Cardiac muscle cell (in vitro differentiated cells and primary cell): ENCODE data around the gene HSD17B1. TPM values are rescaled to one million over a fixed set of nuclear protein-coding genes. Genes with fewer than 3 reads are reported as not detected.

ENCODE experiments used
- DNase-seq, 2 donors: peaks; one replicate each; pipeline versions ENCODE4 v3.0.0 to v3.0.0-alpha.2; 2010 to 2017; ENCODE audit warnings: low read depth in 1 of 2, low spot score in 1 of 2
- H3K27ac ChIP-seq: fragments of 200-600 bp; sonication (generic); 2 replicates; pipeline ENCODE4 v1.5.1; 2016
- H3K27me3 ChIP-seq: fragments of 200-600 bp; sonication (generic); 2 replicates; pipeline ENCODE4 v1.6.0; 2016; ENCODE audit warnings: control low read depth
- H3K36me3 ChIP-seq: fragments of 200-600 bp; sonication (generic); 2 replicates; pipeline ENCODE4 v1.5.1; 2016; ENCODE audit warnings: control low read depth
- H3K4me1 ChIP-seq: fragments of 200-600 bp; sonication (generic); 2 replicates; pipeline ENCODE4 v1.8.1; 2017; ENCODE audit warnings: low read depth, mild to moderate bottlenecking, mixed run types
- H3K4me3 ChIP-seq: fragments of 200-600 bp; sonication (generic); 2 replicates; pipeline ENCODE4 v1.5.1; 2016; ENCODE audit warnings: mild to moderate bottlenecking
- H3K9me3 ChIP-seq: fragments of 200-600 bp; sonication (generic); 2 replicates; pipeline ENCODE4 v1.5.1; 2017; ENCODE audit warnings: low read depth, mild to moderate bottlenecking, control low read depth
- CTCF ChIP-seq: IDR thresholded peaks from 2 replicates; pipeline ENCODE4 v1.5.1; 2012; ENCODE audit warnings: low read depth, mild to moderate bottlenecking, low read length
- polyA plus RNA-seq: library from polyadenylated mRNA; unstranded; fragments of >200 nt; fragmentation: Nextera tagmentation; extraction: Ambion mirVana; gene quantifications from 2 replicates; pipeline ENCODE4 v1.2.1, GENCODE V29; 2016
- total RNA-seq: library from RNA; depleted of rRNA; stranded (reverse); fragments of >200 nt; gene quantifications from 2 replicates; pipeline ENCODE4 v1.2.3, GENCODE V29; 2016

Gene HSD17B1
- total and polyA plus RNA-seq, 2 experiments from 2014 or later = 3.0 to 6.0 TPM

GRCh38 chr17:42577140-42577531, 24.4 kb downstream of the HSD17B1 start:
- peaks cover 31% of the 10 kb centered on the region for H3K36me3 ChIP-seq
- H3K27me3 ChIP-seq = no peaks in the 10 kb centered on the region
- no peaks in the 10 kb centered on the region for H3K9me3 ChIP-seq
- H3K27ac ChIP-seq = no peak overlapping the region
- peak overlapping the region; percentile 64 for H3K4me3 ChIP-seq
- TF ChIP-seq CTCF = no peak
- no peak for DNase-seq
- H3K4me1 ChIP-seq = no peaks in the 10 kb centered on the region

GRCh38 chr17:42577532-42578281, 25.0 kb downstream of the HSD17B1 start, which contains the start of gene PSMC3IP:
PSMC3IP (minus strand) TSS chr17:42577729; CDS start chr17:42577686, 43 bp downstream.
- peak within 1 kb of the TSS; percentile 72 for H3K27ac ChIP-seq
- DNase-seq = peak; percentile 95 to 96
- H3K4me3 ChIP-seq = peak within 1 kb of the TSS; percentile 64
- H3K27me3 ChIP-seq = no peaks in the 10 kb centered on the region
- H3K36me3 ChIP-seq = peaks cover 28% of the 10 kb centered on the region
- no peaks in the 10 kb centered on the region for H3K9me3 ChIP-seq
- peak; percentile 41 for TF ChIP-seq CTCF
- no peaks in the 10 kb centered on the region for H3K4me1 ChIP-seq

GRCh38 chr17:42578282-42578869, 25.7 kb downstream of the HSD17B1 start:
- no peaks in the 10 kb centered on the region for H3K9me3 ChIP-seq
- peak; percentile 79 for TF ChIP-seq CTCF
- H3K36me3 ChIP-seq = peaks cover 28% of the 10 kb centered on the region
- no peaks in the 10 kb centered on the region for H3K4me1 ChIP-seq
- no peaks in the 10 kb centered on the region for H3K27me3 ChIP-seq
- peak overlapping the region; percentile 72 for H3K27ac ChIP-seq
- H3K4me3 ChIP-seq = peak overlapping the region; percentile 64
- peak; percentile 76 to 82 for DNase-seq

GRCh38 chr17:42579794-42580551, 27.2 kb downstream of the HSD17B1 start:
- peaks cover 30% of the 10 kb centered on the region for H3K36me3 ChIP-seq
- TF ChIP-seq CTCF = no peak
- DNase-seq = no peak
- H3K27ac ChIP-seq = no peak overlapping the region
- H3K4me1 ChIP-seq = no peaks in the 10 kb centered on the region
- H3K9me3 ChIP-seq = no peaks in the 10 kb centered on the region
- H3K27me3 ChIP-seq = no peaks in the 10 kb centered on the region
- H3K4me3 ChIP-seq = no peak overlapping the region

- no peak for TF ChIP-seq CTCF
- Histone ChIP-seq H3K4me3 (no peak overlapping the region), H3K9me3 (no peaks in the 10 kb centered on the region), H3K27ac (no peak overlapping the region), H3K36me3 (peaks cover 46% of the 10 kb centered on the region), H3K4me1 (no peaks in the 10 kb centered on the region), H3K27me3 (no peaks in the 10 kb centered on the region)
- no peak for DNase-seq
Measured at GRCh38 chr17:42581744-42582270, 29.1 kb downstream of the HSD17B1 start.
